ENCODE data around the gene PLP2.
"Not testable (repeated sequence)": the region's sequence is repeated elsewhere in the genome, so short reads cannot be mapped to it uniquely, and the experiment has no call there.

The PLP2 gene

DNA sequence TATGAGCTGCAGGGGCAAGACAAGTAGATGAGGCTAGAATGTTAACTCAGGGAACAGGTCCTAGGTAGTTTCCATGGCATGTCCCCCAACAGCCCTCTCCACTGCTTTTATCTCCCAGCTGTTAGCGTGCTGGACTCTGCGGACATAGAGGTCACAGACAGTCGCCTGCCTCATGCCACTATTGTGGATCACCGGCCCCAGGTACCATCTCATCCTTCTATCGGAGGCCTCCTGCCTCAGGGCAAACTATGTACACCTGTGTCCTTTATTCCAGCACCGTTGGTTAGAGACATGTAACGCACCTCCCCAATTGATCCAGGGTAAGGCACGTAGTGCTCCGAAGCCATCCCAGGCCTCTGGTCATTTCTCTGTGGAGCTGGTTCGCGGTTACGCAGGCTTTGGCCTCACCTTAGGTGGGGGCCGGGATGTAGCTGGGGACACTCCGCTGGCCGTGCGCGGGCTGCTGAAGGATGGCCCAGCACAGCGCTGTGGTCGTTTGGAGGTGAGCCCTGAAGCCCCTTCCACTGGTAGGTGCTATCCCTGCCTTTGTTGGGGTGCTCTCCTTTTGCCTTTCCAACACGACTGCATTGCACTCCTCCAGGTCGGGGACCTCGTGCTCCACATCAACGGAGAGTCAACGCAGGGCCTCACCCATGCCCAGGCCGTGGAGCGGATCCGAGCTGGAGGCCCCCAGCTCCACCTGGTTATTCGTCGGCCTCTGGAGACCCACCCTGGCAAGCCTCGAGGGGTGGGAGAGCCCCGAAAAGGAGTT, 6.9 kb upstream of the PLP2 start:
- TF ChIP-seq, protein P1, sequence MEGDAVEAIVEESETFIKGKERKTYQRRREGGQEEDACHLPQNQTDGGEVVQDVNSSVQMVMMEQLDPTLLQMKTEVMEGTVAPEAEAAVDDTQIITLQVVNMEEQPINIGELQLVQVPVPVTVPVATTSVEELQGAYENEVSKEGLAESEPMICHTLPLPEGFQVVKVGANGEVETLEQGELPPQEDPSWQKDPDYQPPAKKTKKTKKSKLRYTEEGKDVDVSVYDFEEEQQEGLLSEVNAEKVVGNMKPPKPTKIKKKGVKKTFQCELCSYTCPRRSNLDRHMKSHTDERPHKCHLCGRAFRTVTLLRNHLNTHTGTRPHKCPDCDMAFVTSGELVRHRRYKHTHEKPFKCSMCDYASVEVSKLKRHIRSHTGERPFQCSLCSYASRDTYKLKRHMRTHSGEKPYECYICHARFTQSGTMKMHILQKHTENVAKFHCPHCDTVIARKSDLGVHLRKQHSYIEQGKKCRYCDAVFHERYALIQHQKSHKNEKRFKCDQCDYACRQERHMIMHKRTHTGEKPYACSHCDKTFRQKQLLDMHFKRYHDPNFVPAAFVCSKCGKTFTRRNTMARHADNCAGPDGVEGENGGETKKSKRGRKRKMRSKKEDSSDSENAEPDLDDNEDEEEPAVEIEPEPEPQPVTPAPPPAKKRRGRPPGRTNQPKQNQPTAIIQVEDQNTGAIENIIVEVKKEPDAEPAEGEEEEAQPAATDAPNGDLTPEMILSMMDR (IDR thresholded peaks at IDR 0.05; ENCODE audit: low read depth, low read length, missing control alignments): no peak
- no peak for DNase-seq (ENCODE audit: low read depth)
- no peak overlapping the region for H3K4me3 ChIP-seq (ENCODE audit: low read depth, low read length)
- in situ Hi-C loops (cut with HindIII; ENCODE audit: low sequenced_read_pairs): no loop called here

DNA sequence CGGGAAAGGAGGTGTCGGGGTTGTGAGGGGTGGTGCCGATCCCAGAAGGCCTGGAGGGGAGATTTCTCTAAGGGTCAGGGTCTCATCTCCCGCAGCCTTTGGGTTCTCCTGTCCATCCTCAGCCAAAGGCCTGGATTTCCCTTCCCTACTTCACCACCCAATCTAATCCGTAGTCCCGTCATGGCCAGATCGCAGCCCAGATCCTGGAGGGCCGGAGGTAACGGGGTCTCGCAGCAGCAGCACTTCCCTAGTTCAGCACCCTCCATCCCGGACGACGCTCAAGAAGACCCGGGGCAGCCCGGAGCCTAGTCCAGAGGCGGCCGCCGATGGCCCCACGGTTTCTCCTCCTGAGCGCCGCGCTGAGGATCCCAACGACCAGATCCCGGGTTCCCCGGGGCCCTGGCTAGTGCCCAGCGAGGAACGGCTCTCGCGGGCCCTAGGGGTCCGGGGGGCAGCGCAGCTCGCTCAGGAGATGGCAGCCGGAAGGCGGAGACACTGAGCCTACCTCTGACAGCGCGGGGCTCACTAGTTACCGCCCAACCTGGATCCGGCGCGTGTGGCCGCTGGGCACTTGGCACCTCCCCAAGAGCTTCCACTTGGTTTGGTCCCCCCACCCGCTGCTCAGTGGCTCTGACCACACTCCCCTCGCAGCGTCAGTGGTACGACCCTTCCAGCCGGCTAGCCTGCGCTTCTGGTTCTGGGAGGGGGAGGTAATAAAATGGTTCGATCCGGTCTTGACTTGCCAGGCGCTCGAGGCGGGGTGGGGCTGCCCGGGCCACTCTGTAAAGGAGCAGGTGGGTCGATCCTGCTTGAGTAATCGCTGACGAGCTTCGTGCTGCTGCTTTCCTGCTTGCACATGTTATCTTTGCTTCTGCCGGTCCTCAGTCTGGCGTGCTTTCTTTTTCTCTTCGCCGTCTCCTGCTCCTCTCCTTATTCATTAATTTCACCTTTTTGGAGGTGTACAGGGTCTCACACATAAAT, 5.5 kb upstream of the PLP2 start:
- H3K4me3 ChIP-seq (ENCODE audit: low read depth, low read length): peak overlapping the region; percentile 36
- TF ChIP-seq, protein P1 (IDR thresholded peaks at IDR 0.05; ENCODE audit: low read depth, low read length, missing control alignments): no peak
- in situ Hi-C loops (cut with HindIII; ENCODE audit: low sequenced_read_pairs): no loop called here
- peak; percentile 28 for DNase-seq (ENCODE audit: low read depth)

DNA sequence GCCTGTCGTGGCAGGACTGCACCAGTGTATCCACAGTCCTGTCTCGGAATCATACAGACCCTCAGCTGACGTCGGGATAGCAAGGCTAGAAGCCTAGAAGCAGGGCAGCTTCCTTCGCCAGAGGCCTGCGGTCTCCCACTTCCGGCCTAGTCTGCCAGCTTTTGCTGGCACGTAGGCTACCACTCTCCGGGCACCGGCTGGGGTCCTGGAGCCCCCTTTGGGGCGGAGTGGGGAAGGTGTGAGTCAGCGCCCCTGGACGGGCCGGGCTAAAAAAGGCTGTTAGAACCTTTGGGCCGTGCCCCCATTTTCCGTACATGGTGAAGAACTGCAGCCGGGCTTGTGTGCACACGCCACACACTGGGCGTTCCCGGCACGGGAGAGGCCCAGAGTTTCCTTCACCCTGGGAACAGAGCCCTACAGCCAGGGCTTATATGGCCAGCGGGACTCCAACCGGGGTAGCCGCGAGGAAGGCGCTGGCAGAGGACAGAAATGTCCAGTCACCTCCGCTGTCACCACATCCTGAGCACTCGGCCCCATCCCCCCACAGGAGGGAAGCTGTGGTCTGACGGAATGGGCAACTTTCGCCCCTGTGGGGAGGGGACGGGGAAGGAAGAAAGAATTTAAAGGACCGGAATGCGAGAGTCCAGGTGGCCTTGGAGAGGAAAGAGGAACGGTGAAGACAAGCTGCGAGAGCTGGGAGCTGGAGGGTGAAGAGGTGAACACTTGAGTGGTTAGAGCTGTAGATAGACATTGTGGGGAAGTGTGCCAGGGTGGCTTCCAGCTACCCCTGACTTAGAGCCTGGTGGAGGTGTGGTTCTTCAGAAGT, 4.6 kb upstream of the PLP2 start:
- TF ChIP-seq, protein P1 (IDR thresholded peaks at IDR 0.05; ENCODE audit: low read depth, low read length, missing control alignments): no peak
- peak; percentile 54 for DNase-seq (ENCODE audit: low read depth)
- H3K4me3 ChIP-seq (ENCODE audit: low read depth, low read length): peak overlapping the region; percentile 36
- in situ Hi-C loops (cut with HindIII; ENCODE audit: low sequenced_read_pairs): no loop called here

DNA sequence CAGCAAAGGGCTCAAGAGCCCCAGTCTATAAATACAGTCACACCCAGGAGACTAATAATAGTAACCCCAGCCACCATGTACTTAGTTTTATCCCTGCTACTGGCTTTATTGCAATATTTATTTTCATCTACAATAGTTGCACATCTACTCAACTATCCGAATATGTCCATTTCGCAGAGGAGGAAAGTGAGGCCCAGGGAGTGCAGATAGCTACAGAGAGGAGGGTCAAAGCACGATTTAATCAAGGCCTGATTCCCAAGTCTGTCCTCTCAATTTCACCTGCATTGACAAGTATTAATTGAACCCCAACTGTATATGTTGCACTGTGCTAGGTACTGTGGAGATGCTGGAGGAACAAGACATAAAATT, 4.0 kb upstream of the PLP2 start:
- H3K4me3 ChIP-seq (ENCODE audit: low read depth, low read length): peak overlapping the region; percentile 36
- in situ Hi-C loops (cut with HindIII; ENCODE audit: low sequenced_read_pairs): no loop called here
- DNase-seq (ENCODE audit: low read depth): no peak
- TF ChIP-seq, protein P1 (IDR thresholded peaks at IDR 0.05; ENCODE audit: low read depth, low read length, missing control alignments): no peak

DNA sequence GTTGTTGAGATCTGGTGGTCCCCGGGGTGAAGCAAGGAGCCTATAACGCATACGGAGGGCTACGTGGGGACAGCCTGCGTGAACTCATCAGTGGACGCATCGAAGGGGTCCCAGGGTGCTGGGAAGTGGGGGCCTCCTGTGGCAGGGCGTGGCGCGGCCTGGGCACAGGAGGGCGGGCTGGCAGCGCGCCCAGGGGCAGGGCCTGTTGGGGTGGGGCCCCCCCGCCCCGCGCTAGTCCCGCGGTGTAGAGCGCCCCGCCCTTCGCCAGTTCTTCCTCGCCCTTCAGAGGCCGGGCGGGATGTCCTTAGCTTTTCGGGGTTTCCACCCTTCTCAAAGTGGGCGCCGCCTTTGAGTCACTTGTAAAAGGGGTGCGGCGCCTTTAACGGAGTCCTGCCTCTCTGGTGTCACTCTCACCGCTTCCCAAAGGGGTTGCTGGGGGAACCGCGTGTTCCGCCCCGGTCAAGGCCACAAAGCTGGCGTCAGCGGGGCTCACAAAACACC, 632 bp downstream of the PLP2 start:
- H3K4me3 ChIP-seq (ENCODE audit: low read depth, low read length): peak overlapping the region; percentile 59
- TF ChIP-seq, protein P1 (IDR thresholded peaks at IDR 0.05; ENCODE audit: low read depth, low read length, missing control alignments): no peak
- no peak for DNase-seq (ENCODE audit: low read depth)
- in situ Hi-C loops (cut with HindIII; ENCODE audit: low sequenced_read_pairs): no loop called here

DNA sequence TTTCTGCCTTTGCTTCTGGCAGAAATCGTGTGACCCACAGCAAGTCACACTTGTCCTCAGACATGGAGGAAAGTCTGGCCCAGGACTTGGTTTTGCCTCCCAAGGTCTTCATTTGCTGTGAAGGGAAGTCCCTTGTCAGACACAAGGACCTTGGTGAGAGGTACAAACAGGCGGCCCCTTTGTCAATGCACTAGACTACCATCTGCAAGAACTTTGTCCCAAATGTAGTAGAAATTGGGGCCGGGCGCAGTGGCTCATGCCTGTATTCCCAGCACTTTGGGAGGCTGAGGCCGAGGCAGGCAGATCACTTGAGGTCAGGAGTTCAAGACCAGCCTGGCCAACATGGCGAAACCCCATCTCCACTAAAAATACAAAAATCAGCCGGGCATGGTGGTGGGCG, 1.8 kb downstream of the PLP2 start:
- DNase-seq (ENCODE audit: low read depth); in situ Hi-C loops (cut with HindIII; ENCODE audit: low sequenced_read_pairs); H3K4me3 ChIP-seq (ENCODE audit: low read depth, low read length): not testable (repeated sequence)
